Motor neuron (in vitro differentiated cells): Measurements from ENCODE around the gene VLDLR. TPM values are rescaled to one million over a fixed set of nuclear protein-coding genes. Genes with fewer than 3 reads are reported as not detected.

ENCODE experiments used
- ATAC-seq, 8 experiments: fragments of 200-7000 bp; cut with Tn5 transposase; replicated peaks in 6 of 8; 2 replicates each; pipeline ENCODE4 v1.8.0; 2021; ENCODE audit warnings: mild to moderate bottlenecking in 8 of 8, moderate library complexity in 8 of 8
- H3K27ac ChIP-seq, 2 donors: fragments of 250-450 bp; sonication (Bioruptor Pico); 2 replicates each; pipeline ENCODE4 v1.9.0; 2021; ENCODE audit warnings: antibody characterized with exemption in 2 of 2, mild to moderate bottlenecking in 2 of 2, moderate library complexity in 1 of 2
- H3K4me1 ChIP-seq, 2 donors: fragments of 250-450 bp; sonication (Bioruptor Pico); replicated peaks in 1 of 2; 2 replicates each; pipeline ENCODE4 v1.6.1; 2021; ENCODE audit warnings: antibody characterized with exemption in 2 of 2, mild to moderate bottlenecking in 2 of 2, moderate library complexity in 1 of 2
- H3K4me3 ChIP-seq, 5 donors: fragments of 250-450 bp; sonication (Bioruptor Pico); 2 replicates each; pipeline ENCODE4 v1.9.0; 2021; ENCODE audit warnings: antibody characterized with exemption in 5 of 5, mild to moderate bottlenecking in 5 of 5, moderate library complexity in 4 of 5
- WGBS, 10 experiments: fragments of 450-650 bp; shearing (Covaris generic); methylation state at CpG; one replicate each; pipeline ENCODE4 v1.0.0; 2022; 5-methylcytosine and 5-hydroxymethylcytosine counted together
- in situ Hi-C, 9 experiments: fragments of 400-800 bp; cut with MboI; loops; one replicate each; pipeline ENCODE4 v1.15.0; 2021; ENCODE audit warnings: low sequenced_read_pairs in 9 of 9, low pct_unique_long_range_greater_than_20kb in 2 of 9; ENCODE audit not compliant: unreplicated experiment in 9 of 9
- total RNA-seq, 8 experiments: library from RNA; unstranded; fragments of 300-600 nt; gene quantifications; 2 replicates each; pipeline versions ENCODE4 v1.2.3 to v1.2.4, GENCODE V29; 2022

VLDLR gene
- total RNA-seq, 8 experiments from 2014 or later: 15.3 to 43.3 (median 19.5) TPM

DNA sequence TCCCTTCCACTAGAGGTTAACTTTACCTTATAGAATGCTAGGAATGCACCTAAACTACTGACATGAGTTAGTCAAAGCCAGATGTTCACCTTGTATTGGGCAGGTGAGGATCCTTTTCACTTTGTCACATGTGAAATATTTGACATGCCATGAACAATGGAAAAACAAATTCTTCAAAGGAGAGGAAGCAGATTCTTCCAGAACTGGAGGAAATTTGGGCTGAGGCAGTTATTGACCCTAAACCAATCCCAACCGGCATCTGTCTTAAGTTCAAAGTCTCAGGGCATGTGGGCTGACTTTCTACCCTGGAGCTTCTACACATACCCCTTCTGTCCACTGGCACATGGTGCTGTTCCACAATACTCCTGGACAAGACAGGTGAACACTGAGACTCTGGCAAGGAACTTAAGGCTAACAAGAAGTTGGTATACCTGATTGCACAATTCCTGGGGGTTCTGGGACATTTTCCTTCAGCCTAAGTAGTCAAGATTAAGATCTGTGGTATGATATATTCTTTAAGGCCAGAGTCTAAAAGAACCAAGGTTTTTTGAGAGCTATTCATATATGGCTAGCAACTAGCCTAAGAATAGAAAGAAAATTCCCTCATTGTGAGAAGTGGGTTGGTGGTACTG, 2.6 kb downstream of the VLDLR start:
- whole genome bisulfite sequencing, 10 experiments: 67 to 100% (median 80%) methylated on average over 1 of the region's 1 CpG; no CpG with 5 or more reads in 4 of the 10 experiments
- Histone ChIP-seq H3K4me3 (peak overlapping the region; percentile 43 to 72 (median 56)), H3K4me1 (peaks cover 23 to 24% of the 10 kb centered on the region in 2 donors), H3K27ac (no peak overlapping the region)
- in situ Hi-C loops: no loop called here
- no peak for ATAC-seq

DNA sequence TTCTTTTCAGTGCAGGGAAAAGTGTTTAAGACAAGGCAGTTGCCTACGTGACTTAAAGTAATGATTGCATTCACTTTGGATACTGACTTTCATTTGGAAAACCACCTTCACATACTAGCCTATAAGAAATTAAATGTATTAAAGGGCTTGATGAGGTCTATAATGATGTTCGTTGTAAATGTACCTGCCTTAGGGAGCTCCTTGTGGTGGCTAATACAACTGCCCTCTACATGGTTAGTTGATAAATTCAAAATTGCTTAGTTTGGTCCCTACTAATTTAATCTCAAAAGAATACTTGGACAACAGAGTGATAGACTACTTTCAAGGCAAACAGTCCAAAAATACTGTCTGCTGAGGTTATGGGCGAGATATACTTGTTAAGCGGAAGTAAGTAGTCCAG, 3.8 kb downstream of the VLDLR start:
- no peak for ATAC-seq
- H3K4me1 ChIP-seq: peaks cover 15 to 27% of the 10 kb centered on the region in 2 donors
- H3K27ac ChIP-seq: no peak overlapping the region
- in situ Hi-C loops: loop anchor here in 2 of 9 experiments (25.0 kb wide), 2 partner anchors 363 to 463 kb away; no protein-coding TSS in a partner anchor
- peak overlapping the region in 1 of 5 donors; percentile 15 for H3K4me3 ChIP-seq
- 60 to 100% (median 92%) methylated on average over 1 to 4 of the region's 4 CpGs; no CpG with 5 or more reads in 1 of the 10 experiments for WGBS, 10 experiments

DNA sequence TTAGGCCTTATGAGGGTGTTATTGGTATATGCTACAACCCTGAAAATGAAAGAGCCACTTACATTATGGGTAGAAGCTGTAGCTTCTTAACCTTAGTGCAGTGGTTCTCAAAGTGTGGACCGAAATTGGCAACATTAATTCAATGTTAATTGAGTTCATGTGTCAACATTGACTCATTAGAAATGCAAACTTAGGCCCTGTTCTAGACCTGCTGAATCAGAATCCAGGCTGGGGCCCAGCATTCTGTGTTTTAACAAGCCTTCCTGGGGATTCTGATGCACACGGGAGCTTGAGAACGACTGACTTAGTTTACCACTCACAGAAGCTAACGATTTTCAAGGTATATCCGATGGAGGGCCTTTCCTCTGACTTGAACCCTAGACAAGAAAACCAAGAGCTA, 7.3 kb downstream of the VLDLR start:
- 35 to 100% (median 86%) methylated on average over 1 to 5 of the region's 5 CpGs; no CpG with 5 or more reads in 1 of the 10 experiments for WGBS, 10 experiments
- Histone ChIP-seq H3K27ac (no peak overlapping the region), H3K4me1 (peaks cover 24 to 37% of the 10 kb centered on the region in 2 donors), H3K4me3 (no peak overlapping the region)
- in situ Hi-C loops: loop anchor here in 2 of 9 experiments (25.0 kb wide), 2 partner anchors 367 to 467 kb away; no protein-coding TSS in a partner anchor
- ATAC-seq: peak in 2 of 8 experiments; percentile 37 to 52

DNA sequence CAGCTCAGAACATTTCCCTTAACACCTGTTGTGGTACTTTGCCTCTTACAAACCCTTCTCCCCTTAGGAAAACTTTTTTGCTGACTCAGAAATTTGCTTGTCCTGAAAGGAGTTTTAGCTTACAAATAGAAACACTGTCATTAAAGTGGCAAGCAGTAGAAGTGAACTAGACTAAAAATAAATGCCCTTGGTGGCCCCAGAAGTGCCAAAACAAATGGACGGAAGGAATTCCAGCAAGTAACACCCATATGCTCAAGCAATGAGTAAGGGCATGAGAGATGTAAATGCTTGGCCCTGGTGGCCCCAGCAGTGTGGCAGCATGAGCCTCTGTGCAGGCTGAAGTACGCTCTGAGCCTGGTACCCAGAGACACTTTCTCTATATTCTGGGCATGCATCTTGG, 8.6 kb downstream of the VLDLR start:
- Histone ChIP-seq H3K4me3 (no peak overlapping the region), H3K4me1 (peaks cover 24 to 33% of the 10 kb centered on the region in 2 donors), H3K27ac (no peak overlapping the region)
- in situ Hi-C loops: loop anchor here in 2 of 9 experiments (25.0 kb wide), 2 partner anchors 368 to 468 kb away; no protein-coding TSS in a partner anchor
- no peak for ATAC-seq
- 80 to 100% (median 93%) methylated on average over 1 to 2 of the region's 2 CpGs; no CpG with 5 or more reads in 5 of the 10 experiments for WGBS, 10 experiments

DNA sequence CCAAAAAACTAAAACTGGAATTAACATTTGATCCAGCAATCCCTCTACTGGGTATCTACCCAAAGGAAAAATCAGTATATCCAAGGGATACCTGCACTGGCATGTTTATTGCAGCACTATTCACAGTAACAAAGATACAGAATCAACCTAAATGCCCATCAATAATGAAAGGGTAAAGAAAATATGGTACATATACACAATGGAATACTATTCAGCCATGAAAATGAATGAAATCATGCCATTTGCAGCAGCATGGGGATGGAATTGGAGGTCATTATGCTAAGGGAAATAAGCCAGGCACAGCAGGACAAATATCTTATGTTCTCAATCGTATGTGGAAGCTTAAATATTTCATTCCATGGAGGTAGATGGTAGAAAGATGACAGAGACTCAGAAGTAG, 9.7 kb downstream of the VLDLR start:
- in situ Hi-C loops: loop anchor here in 2 of 9 experiments (25.0 kb wide), 2 partner anchors 369 to 469 kb away; no protein-coding TSS in a partner anchor
- no peak for ATAC-seq
- Histone ChIP-seq H3K27ac (no peak overlapping the region), H3K4me3 (no peak overlapping the region), H3K4me1 (peaks cover 27 to 30% of the 10 kb centered on the region in 2 donors)
- WGBS, 10 experiments: 56 to 100% (median 100%) methylated on average over 1 of the region's 1 CpG; no CpG with 5 or more reads in 2 of the 10 experiments

- peak in 2 of 8 experiments; percentile 40 to 62 for ATAC-seq
- Histone ChIP-seq H3K4me1 (peaks cover 24 to 30% of the 10 kb centered on the region in 2 donors), H3K4me3 (no peak overlapping the region), H3K27ac (no peak overlapping the region)
- 86 to 100% (median 90%) methylated on average over 3 to 8 of the region's 8 CpGs; no CpG with 5 or more reads in 3 of the 10 experiments for WGBS, 10 experiments
- in situ Hi-C loops: loop anchor here in 2 of 9 experiments (25.0 kb wide), 2 partner anchors 372 to 472 kb away; no protein-coding TSS in a partner anchor
Measured at GRCh38 chr9:2634153-2634552, 12.6 kb downstream of the VLDLR start.

DNA sequence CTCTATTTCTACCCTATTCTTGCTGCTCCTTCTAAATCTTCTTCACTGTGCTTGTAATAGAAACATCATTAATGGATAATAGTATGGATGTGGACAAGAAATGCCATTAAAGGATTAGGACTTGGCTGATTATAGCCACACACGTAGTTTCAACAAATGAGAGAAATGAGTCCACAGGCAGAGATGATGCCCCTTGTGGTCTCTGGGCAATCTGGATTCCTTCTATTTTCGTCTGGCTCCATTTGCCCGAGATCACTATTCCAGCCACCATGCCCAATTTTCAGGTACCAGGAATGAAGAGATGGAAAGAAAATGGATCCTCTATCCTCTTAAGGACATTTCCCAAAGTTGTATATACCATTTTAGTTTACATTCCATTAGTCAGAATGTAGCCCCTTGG, 13.2 kb downstream of the VLDLR start:
- Histone ChIP-seq H3K4me1 (peaks cover 23 to 30% of the 10 kb centered on the region in 2 donors), H3K4me3 (no peak overlapping the region), H3K27ac (no peak overlapping the region)
- WGBS, 10 experiments: 80 to 100% (median 92%) methylated on average over 1 to 3 of the region's 3 CpGs; no CpG with 5 or more reads in 2 of the 10 experiments
- ATAC-seq: no peak
- in situ Hi-C loops: loop anchor here in 2 of 9 experiments (25.0 kb wide), 2 partner anchors 373 to 473 kb away; no protein-coding TSS in a partner anchor

DNA sequence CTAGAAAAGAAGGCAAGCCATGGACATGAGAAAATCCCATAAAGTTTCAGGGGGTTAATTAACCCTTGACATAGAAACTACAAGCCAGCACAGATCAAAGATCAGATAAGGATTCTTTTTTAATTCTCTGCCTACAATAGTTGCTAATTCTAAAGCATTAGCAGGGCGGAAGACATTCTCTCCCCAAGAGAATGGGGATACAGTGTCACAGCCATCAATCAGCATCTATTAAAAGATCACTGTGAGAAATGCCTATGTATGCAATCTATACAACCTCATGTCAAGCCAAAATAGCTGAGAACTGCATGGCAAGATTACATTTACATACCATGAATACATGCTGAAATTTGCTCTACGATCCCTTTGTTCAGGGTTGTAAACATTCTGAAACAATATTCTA, 14.3 kb downstream of the VLDLR start:
- peak in 1 of 8 experiments; percentile 37 for ATAC-seq
- WGBS, 10 experiments: 50 to 89% (median 80%) methylated on average over 1 to 2 of the region's 2 CpGs; no CpG with 5 or more reads in 2 of the 10 experiments
- Histone ChIP-seq H3K4me3 (no peak overlapping the region), H3K27ac (no peak overlapping the region), H3K4me1 (peaks cover 21 to 30% of the 10 kb centered on the region in 2 donors)
- in situ Hi-C loops: loop anchor here in 2 of 9 experiments (25.0 kb wide), 2 partner anchors 374 to 474 kb away; no protein-coding TSS in a partner anchor

- Histone ChIP-seq H3K4me3 (no peak overlapping the region), H3K27ac (no peak overlapping the region), H3K4me1 (peaks cover 19 to 28% of the 10 kb centered on the region in 2 donors)
- WGBS, 10 experiments: 60 to 100% (median 100%) methylated on average over 1 to 9 of the region's 10 CpGs; no CpG with 5 or more reads in 2 of the 10 experiments
- ATAC-seq: no peak
- in situ Hi-C loops: loop anchor here in 2 of 9 experiments (25.0 kb wide), 2 partner anchors 375 to 475 kb away; no protein-coding TSS in a partner anchor
Measured at GRCh38 chr9:2637390-2637789, 15.8 kb downstream of the VLDLR start.

DNA sequence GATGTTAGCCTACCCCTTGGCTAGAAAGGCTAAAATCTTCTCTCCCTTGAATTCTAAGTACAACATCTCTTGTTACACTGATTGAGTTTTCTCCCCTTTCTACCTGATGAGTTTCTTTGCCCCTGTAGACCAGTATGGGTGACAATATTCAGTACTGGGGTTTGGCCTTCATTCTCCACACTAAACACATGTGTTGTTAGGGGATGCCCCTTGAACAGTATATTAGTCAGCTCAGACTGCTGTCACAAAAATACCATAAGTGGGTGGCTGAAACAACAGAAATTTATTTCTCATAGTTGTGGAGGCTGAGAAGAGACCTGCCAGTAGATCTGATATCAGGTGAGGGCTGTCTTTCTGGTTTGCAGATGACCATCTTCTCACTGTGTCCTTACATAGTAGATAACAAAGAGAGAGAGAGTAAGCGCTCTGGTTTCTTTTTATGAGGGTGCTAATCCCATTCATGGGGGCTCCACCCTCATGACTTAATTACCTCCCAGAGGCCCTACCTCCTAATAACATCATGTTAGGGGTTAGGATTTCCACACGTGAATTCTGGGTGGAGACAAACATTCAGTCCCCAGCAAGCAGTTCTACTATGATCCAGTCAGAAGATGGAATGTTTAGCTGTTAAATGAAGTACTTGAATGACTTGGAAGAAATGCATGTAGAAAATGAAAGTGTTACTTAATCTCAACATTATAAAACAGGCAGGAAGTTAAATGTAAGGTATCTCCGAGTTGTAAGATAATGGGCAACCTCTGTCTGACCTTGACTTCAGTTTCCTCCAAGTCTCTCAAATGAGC, 17.5 kb downstream of the VLDLR start:
- Histone ChIP-seq H3K4me1 (peaks cover 7 to 15% of the 10 kb centered on the region in 2 donors), H3K27ac (no peak overlapping the region), H3K4me3 (no peak overlapping the region)
- in situ Hi-C loops: loop anchor here in 2 of 9 experiments (25.0 kb wide), 2 partner anchors 377 to 477 kb away; no protein-coding TSS in a partner anchor
- ATAC-seq: peak in 2 of 8 experiments; percentile 25 to 40
- 74 to 100% (median 88%) methylated on average over 1 to 2 of the region's 3 CpGs; no CpG with 5 or more reads in 2 of the 10 experiments for WGBS, 10 experiments

DNA sequence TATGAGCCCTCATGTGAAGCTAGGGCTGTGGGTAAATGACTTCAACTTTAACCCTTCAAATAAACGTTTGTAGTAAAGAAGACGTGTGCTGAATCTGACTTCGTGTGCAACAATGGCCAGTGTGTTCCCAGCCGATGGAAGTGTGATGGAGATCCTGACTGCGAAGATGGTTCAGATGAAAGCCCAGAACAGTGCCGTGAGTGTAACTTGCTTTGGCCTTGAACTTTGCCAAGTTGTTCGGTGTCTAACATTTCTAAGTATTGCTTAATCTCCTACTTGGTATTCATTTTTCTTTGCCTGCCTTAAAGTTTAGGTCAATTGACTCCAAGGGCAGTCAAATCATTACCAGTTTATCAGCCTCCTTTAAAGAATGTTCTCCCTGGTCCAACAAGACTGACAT, 18.2 kb downstream of the VLDLR start:
- in situ Hi-C loops: loop anchor here in 2 of 9 experiments (25.0 kb wide), 2 partner anchors 377 to 477 kb away; no protein-coding TSS in a partner anchor
- Histone ChIP-seq H3K4me1 (peaks cover 4 to 8% of the 10 kb centered on the region in 2 donors), H3K27ac (no peak overlapping the region), H3K4me3 (no peak overlapping the region)
- 78 to 100% (median 96%) methylated on average over 1 to 6 of the region's 7 CpGs; no CpG with 5 or more reads in 3 of the 10 experiments for WGBS, 10 experiments
- no peak for ATAC-seq

DNA sequence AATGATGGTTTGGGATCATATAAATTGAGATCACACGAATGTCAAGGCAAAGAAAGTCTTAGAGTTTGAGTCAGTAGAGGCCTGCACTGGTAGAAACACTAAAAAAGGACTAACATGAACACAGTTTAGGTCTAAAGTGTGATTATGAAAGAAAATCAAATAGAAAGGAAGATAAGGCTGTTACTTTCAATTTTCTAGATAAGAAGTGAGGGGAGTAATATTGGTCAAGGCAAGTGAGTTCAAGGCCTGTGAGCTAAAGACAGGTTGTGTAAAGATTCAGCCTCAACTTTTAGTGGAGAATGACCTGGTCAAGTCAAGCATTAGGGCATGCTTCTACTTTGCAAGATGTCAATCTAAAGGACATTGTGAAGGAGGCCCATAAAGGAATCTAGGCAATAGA, 19.0 kb downstream of the VLDLR start:
- H3K4me3 ChIP-seq: no peak overlapping the region
- in situ Hi-C loops: loop anchor here in 2 of 9 experiments (25.0 kb wide), 2 partner anchors 378 to 478 kb away; no protein-coding TSS in a partner anchor
- 44 to 100% (median 88%) methylated on average over 1 of the region's 1 CpG; no CpG with 5 or more reads in 2 of the 10 experiments for WGBS, 10 experiments
- ATAC-seq: no peak
- no peak overlapping the region for H3K27ac ChIP-seq
- H3K4me1 ChIP-seq: peaks cover 0 to 2% of the 10 kb centered on the region in 2 donors
